ENCODE results near the gene TEX44. TPM values are rescaled to one million over a fixed set of nuclear protein-coding genes. Genes with fewer than 3 reads are reported as not detected.

Gene TEX44
- total and polyA plus RNA-seq, 2 of the 13 experiments (the other 11 are each of a cell fraction or from before 2014, with no cell fraction given) = not detected

DNA sequence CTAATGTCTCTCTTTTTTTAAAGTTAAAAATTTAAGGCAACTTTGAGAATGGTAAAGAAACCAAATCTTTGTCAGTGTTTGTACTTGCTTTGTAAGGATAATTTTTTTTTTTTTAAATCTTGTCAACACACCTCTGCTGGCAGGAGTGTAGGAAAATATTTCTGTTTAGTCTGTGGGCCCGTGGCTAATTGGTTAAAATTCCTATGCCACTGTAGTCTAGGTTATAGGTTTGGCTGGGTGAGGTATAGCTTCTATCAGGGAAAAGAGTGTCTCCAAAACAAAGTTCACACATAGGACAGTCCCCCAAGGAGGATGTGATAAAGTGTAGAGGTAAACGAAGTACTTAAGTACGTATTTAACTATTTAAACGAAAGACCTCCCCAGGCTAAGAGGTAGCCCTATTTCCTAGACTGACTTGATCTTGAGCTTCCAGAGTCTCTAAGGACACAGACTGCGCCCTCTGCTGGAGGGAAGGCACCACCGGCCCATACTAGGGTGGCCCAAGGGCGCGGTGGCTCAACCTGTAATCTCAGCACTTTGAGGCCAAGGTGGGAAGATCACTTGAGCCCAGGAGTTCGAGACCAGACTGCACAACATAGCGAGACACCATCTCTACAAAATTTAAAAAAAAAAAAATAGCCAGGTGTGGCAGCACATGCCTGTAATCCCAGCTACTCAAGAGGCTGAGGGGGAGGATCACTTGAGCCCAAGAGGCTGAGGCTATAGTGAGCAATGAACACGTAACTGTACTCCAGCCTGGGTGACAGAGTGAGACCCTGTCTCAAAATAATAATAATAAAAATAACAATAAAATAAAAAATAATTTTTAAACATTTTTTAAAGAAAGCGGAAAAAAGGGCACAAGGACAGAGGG lies 8.9 kb downstream of the TEX44 start (continued):
- TF ChIP-seq, protein P1, sequence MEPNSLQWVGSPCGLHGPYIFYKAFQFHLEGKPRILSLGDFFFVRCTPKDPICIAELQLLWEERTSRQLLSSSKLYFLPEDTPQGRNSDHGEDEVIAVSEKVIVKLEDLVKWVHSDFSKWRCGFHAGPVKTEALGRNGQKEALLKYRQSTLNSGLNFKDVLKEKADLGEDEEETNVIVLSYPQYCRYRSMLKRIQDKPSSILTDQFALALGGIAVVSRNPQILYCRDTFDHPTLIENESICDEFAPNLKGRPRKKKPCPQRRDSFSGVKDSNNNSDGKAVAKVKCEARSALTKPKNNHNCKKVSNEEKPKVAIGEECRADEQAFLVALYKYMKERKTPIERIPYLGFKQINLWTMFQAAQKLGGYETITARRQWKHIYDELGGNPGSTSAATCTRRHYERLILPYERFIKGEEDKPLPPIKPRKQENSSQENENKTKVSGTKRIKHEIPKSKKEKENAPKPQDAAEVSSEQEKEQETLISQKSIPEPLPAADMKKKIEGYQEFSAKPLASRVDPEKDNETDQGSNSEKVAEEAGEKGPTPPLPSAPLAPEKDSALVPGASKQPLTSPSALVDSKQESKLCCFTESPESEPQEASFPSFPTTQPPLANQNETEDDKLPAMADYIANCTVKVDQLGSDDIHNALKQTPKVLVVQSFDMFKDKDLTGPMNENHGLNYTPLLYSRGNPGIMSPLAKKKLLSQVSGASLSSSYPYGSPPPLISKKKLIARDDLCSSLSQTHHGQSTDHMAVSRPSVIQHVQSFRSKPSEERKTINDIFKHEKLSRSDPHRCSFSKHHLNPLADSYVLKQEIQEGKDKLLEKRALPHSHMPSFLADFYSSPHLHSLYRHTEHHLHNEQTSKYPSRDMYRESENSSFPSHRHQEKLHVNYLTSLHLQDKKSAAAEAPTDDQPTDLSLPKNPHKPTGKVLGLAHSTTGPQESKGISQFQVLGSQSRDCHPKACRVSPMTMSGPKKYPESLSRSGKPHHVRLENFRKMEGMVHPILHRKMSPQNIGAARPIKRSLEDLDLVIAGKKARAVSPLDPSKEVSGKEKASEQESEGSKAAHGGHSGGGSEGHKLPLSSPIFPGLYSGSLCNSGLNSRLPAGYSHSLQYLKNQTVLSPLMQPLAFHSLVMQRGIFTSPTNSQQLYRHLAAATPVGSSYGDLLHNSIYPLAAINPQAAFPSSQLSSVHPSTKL (CRISPR knock-in tag; IDR thresholded peaks at IDR 0.05) = 0 out of 2 replicates have a peak, but pooled peaks have one; percentile 27
- TF ChIP-seq KAT2B (IDR thresholded peaks at IDR 0.05; ENCODE audit: borderline replicate concordance, low read depth, low read length) = no peak
- TF ChIP-seq, protein P2, sequence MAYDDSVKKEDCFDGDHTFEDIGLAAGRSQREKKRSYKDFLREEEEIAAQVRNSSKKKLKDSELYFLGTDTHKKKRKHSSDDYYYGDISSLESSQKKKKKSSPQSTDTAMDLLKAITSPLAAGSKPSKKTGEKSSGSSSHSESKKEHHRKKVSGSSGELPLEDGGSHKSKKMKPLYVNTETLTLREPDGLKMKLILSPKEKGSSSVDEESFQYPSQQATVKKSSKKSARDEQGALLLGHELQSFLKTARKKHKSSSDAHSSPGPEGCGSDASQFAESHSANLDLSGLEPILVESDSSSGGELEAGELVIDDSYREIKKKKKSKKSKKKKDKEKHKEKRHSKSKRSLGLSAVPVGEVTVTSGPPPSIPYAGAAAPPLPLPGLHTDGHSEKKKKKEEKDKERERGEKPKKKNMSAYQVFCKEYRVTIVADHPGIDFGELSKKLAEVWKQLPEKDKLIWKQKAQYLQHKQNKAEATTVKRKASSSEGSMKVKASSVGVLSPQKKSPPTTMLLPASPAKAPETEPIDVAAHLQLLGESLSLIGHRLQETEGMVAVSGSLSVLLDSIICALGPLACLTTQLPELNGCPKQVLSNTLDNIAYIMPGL (CRISPR knock-in tag; IDR thresholded peaks at IDR 0.05; ENCODE audit: borderline replicate concordance in 1 of 2, low read depth in 1 of 2) = peak; percentile 38 to 61; a peak in 1 of 4 replicates
- TF ChIP-seq, protein P3, sequence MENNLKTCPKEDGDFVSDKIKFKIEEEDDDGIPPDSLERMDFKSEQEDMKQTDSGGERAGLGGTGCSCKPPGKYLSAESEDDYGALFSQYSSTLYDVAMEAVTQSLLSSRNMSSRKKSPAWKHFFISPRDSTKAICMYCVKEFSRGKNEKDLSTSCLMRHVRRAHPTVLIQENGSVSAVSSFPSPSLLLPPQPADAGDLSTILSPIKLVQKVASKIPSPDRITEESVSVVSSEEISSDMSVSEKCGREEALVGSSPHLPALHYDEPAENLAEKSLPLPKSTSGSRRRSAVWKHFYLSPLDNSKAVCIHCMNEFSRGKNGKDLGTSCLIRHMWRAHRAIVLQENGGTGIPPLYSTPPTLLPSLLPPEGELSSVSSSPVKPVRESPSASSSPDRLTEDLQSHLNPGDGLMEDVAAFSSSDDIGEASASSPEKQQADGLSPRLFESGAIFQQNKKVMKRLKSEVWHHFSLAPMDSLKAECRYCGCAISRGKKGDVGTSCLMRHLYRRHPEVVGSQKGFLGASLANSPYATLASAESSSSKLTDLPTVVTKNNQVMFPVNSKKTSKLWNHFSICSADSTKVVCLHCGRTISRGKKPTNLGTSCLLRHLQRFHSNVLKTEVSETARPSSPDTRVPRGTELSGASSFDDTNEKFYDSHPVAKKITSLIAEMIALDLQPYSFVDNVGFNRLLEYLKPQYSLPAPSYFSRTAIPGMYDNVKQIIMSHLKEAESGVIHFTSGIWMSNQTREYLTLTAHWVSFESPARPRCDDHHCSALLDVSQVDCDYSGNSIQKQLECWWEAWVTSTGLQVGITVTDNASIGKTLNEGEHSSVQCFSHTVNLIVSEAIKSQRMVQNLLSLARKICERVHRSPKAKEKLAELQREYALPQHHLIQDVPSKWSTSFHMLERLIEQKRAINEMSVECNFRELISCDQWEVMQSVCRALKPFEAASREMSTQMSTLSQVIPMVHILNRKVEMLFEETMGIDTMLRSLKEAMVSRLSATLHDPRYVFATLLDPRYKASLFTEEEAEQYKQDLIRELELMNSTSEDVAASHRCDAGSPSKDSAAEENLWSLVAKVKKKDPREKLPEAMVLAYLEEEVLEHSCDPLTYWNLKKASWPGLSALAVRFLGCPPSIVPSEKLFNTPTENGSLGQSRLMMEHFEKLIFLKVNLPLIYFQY (CRISPR knock-in tag; IDR thresholded peaks at IDR 0.05; ENCODE audit: borderline replicate concordance) = peak; percentile 21; the same call in 1 of the 2 replicates
- TF ChIP-seq TBX2 (CRISPR knock-in tag; IDR thresholded peaks at IDR 0.05; ENCODE audit: borderline replicate concordance) = 0 out of 2 replicates have a peak, but pooled peaks have one; percentile 31
- TF ChIP-seq SALL1 (CRISPR knock-in tag; IDR thresholded peaks at IDR 0.05) = 0 out of 2 replicates have a peak, but pooled peaks have one; percentile 16
- TF ChIP-seq ZNF614 (CRISPR knock-in tag; IDR thresholded peaks at IDR 0.05; ENCODE audit: borderline replicate concordance) = 0 out of 2 replicates have a peak, but pooled peaks have one; percentile 44
